NCI-H2029 treated with DMSO at 0.1 percent for 48 hours (cell line): ENCODE data around the gene SUSD1.
A peak's percentile ranks its signal among the peaks of the same experiment; 100 is the strongest.

Source experiments
- DNase-seq: peaks from one replicate; lab custom pipeline; 2025; lab: John Stamatoyannopoulos, UW

The SUSD1 gene

GRCh38 chr9:112012026-112012902 lies 162.8 kb downstream of the SUSD1 start:
- DNase-seq = peak; percentile 16

DNA sequence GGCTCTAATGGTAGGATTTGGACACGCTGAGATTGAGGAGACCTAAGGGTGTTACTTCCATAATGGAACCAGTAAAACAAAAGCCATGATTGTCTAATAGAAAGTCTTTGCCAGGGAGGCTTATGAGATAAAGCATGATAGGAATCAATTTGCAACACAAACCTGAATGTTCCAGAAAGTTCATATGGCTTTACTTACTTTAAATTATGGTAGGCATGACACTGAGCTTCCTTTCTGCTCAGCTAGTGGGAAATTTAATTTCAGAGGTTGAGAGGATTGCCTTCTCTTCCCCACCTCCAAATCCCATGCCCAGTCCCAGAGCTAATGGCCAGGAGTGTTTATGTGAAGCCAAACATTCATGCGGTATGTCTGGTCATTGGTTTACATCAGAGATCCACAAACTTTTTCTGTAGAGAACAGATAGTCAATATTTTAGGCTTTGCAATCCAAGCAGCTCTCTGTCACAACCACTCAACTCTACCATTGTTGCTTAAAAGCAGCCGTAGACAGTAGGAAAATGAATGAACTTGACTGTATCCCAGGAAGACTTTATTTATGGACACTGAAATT lies 164.0 kb downstream of the SUSD1 start:
- DNase-seq = no peak

- DNase-seq = no peak
Measured at GRCh38 chr9:112010537-112010936, 164.6 kb downstream of the SUSD1 start.

GRCh38 chr9:112009656-112010055 lies 165.4 kb downstream of the SUSD1 start:
- DNase-seq = no peak

DNA sequence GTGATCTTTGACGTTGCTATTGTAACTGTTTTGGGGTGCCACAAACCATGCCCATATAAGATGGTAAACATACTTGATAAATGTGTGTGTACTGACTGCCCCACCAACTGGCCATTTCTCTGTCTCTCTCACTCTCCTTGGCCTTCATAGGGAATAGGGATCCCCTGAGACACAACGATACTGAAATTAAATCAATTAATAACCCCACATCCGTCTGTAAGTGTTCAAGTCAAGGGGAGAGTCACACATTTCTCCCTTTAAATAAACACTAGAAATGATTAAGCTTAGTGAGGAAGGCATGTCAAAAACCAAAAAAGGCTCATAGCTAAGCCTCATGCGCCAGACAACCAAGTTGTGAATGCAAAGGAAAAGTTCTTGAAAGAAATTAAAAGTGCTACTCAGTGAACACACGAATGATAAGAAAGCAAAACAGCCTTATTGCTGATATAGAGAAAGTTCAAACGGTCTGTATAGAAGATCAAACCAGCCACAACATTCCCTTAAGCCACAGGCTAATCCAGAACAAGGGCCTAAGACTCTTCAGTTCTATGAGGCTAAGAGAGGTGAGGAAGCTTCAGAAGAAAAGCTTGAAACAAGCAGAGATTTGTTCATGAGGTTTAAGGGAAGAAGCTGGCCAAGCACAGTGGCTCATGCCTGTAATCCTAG lies 167.4 kb downstream of the SUSD1 start:
- no peak for DNase-seq

- no peak for DNase-seq
Measured at GRCh38 chr9:112006361-112007020, 168.6 kb downstream of the SUSD1 start.

DNA sequence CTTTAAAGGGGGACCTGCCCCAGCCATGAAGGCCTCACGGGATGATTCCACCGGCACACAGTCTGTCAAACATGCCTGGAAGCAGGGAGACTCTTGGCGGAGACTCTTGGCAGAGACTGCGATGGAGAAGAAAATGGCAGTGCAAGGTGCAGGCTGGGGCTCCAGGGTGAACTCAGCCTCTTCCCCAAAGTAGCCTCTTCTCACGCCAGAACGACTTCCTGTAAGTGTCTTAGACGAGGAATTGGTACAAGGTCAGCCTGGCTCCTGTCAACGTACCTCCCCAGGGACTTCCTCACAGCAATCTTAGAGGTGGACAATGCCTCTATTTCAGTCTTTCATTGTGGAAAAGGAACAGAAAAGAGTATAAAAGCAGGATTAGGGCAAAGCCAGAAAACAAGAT lies 169.2 kb downstream of the SUSD1 start:
- no peak for DNase-seq

- no peak for DNase-seq
Measured at GRCh38 chr9:112003538-112003937, 171.6 kb downstream of the SUSD1 start.

- DNase-seq = no peak
Measured at GRCh38 chr9:112002847-112003457, 172.1 kb downstream of the SUSD1 start.

DNA sequence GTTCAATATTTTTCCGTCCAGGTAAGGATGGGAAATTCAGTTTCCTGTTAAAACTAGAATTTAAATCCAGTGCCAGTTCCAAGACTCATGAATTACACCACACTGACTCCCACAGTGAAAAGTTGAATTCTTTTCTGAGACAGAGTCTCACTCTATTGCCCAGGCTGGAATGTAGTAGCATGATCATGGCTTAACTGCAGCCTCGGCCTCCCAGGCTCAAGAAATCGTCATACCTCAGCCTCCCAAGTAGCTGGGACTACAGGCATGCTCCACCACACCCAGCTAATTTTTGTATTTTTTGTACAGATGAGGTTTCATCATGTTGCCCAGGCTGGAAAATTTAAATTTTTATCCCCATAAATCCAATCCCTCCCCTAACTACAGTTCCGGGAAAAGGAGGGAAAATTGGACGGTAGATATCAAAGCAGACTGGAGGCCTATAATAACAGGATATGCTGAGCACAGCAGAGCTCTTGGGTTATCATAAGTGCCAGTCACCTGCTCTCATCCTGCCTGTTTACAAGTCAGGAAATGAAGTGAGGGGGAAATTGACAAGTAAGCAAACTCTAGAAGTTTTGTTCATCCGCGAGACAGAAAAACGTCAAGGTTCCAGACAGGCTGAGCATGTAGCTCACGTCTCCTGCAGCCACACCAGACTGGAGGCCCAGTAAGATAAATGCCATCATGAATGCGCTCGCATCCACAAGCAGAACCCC lies 172.8 kb downstream of the SUSD1 start:
- DNase-seq = no peak

GRCh38 chr9:112000743-112001142 lies 174.4 kb downstream of the SUSD1 start:
- DNase-seq = no peak

DNA sequence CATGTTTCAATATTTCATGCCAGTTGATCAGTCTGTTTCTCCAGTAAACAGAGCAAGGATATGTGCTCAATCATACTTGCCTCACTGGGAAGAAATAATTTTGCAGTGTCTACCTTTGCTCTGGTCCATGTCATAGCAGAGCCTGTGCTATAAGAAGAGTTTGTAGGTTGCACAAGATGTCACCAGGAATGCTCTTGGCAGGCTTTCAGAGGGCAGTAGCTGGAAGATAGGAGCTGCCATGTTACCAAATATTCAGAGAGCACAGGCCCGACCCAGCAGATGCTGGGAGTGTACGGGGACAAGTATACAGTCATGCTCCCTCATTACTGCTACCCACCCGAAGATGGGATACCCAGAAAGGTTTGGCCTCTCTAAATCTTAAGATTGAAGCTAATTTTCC lies 175.8 kb downstream of the SUSD1 start:
- DNase-seq = no peak

DNA sequence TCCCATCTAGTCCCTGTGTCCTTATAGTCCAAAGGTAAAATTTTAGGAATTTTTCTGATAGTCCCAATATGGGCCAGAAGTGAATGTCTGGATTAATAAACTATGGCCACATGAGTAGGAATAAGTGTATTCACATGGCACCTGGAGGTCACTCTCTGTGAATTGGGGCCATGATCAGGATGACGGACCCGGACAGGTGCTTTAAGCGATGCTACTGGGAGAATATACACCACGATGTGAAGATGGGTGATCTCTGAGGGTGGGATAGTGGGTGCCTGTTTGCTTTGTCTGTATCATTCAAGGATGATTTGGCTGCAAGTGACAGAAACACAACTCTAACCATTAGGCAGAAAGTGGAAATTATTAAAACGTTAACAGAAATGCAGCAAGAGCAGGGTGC lies 177.3 kb downstream of the SUSD1 start:
- DNase-seq = no peak

DNA sequence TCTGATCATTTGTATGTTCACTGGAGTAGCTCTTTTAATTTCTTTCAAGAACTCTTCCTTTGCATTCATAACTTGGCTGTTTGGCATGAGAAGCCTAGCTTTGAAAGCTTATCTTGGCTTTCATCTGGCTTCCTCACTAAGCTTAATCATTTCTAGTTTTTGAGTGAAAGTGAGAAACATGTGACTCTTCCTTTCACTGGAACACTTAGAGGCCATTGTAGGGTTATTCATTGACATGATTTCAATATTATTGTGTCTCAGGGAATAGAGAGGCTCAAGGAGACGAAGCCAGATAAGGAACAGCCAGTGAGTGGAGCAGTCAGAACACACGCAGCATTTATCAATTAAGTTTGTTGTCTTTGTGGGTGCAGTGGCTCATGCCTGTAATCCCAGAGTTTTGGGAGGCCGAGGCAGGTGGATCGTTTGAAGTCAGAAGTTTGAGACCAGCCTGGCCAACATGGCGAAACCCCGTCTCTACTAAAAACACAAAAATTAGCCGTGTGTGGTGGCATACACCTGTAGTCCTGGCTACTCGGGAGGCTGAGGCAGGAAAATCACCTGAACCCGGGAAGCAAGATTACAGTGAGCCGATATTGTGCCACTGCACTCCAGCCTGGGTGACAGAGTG lies 180.2 kb downstream of the SUSD1 start:
- no peak for DNase-seq

DNA sequence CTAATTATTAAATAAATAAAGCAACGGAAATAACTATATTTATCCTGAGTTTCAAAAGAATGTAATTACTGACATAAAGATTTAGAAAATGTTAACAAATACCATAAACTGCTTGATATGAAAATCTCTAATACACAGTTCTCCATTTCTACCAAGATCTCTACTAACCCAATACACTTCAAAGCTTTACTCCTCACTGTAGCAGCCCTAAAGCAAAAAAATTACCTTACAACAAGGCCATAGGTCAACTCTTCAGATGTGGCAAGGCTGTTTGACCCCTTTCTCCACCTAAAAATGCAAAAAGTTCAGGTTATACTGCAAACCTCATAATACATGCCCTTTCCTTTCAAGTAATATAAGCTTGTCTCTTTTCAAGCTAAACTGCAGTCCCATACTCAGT lies 181.8 kb downstream of the SUSD1 start:
- no peak for DNase-seq

DNA sequence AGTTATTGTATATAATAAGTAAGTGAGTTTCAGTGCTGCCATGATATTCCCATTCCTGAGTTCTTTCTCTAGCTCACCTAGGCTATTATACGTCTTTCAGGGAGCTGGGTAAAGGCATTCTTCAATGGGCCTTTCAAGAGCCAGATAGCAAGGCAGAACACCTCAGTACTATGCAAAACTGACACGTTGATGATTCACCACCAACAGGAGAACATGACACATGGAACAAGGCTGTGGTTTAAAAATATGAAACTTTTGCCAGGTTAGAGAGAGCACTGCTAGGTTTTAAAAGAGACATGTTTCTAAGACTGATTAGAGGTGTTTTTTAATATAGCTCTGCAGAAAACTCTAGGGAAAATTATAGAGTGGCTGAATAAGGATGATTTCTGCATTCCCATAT lies 182.6 kb downstream of the SUSD1 start:
- DNase-seq = no peak

GRCh38 chr9:111991179-111991578 lies 183.9 kb downstream of the SUSD1 start:
- DNase-seq = no peak
